HepG2 (cell line): Measurements from ENCODE around the gene ZP2. TPM values are rescaled to one million over a fixed set of nuclear protein-coding genes. Genes with fewer than 3 reads are reported as not detected.

ENCODE experiments used
- ATAC-seq: fragments of 200-7000 bp; cut with Tn5 transposase; 3 replicates; pipeline ENCODE4 v1.9.1; 2020; ENCODE audit warnings: mild to moderate bottlenecking, moderate library complexity
- BruUV-seq: library from RNA; stranded (reverse); fragments of 400-500 nt; replicated peaks from 2 replicates; lab custom pipeline; 2021; lab: Mats Ljungman, UMichigan
- CTCF ChIA-PET: fragments of 300-600 bp; formaldehyde crosslinking; extraction: SDS; loops from one replicate; lab custom pipeline; 2021; ENCODE audit warnings: low total read pairs, inconsistent platforms, low intra/inter-chr PET ratio; lab: Yijun Ruan, JAX
- POLR2A ChIA-PET: fragments of 350-600 bp; sonication (Branson Sonifier 250); formaldehyde crosslinking; loops from one replicate; lab custom pipeline; 2020; ENCODE audit warnings: antibody characterized with exemption, inconsistent platforms; lab: Yijun Ruan, JAX
- DNase-seq: peaks from one replicate; pipeline ENCODE4 v3.0.0-alpha.2; 2015; ENCODE audit warnings: low spot score
- FAIRE-seq: peaks from 3 replicates; lab custom pipeline; 2011; peaks lifted over from hg19 to GRCh38; lab: Jason Lieb, UNC
- H2AFZ ChIP-seq: one replicate; pipeline ENCODE4 v1.6.1; 2011; ENCODE audit warnings: low read length, inconsistent platforms
- H3K27ac ChIP-seq: fragments of 300-600 bp; 3 replicates; pipeline ENCODE4 v1.8.0; 2011; ENCODE audit warnings: mixed run types, mild to moderate bottlenecking, mixed read lengths, low read length, inconsistent platforms; ENCODE audit not compliant: insufficient read depth; ENCODE audit errors: extremely low read length
- H3K27me3 ChIP-seq, 2 experiments: fragments of 200-600 bp in 1 of 2; 2 replicates in 1 of 2; 3 replicates in 1 of 2; pipeline versions ENCODE4 v1.6.0 to v1.8.0; 2011; ENCODE audit warnings: low read length in 2 of 2, mild to moderate bottlenecking in 2 of 2, moderate library complexity in 2 of 2, inconsistent platforms in 1 of 2; ENCODE audit not compliant: insufficient read depth in 2 of 2, control insufficient read depth in 1 of 2
- H3K36me3 ChIP-seq, 2 experiments: fragments of 200-600 bp in 1 of 2; replicated peaks in 1 of 2; 2 replicates in 1 of 2; 3 replicates in 1 of 2; pipeline versions ENCODE4 v1.5.1 to v1.8.0; 2011; ENCODE audit warnings: low read length in 2 of 2, inconsistent platforms in 1 of 2; ENCODE audit not compliant: insufficient read depth in 2 of 2, control insufficient read depth in 1 of 2
- H3K4me1 ChIP-seq: 2 replicates; pipeline ENCODE4 v1.5.1; 2012; ENCODE audit warnings: low read length, inconsistent platforms; ENCODE audit not compliant: insufficient read depth
- H3K4me2 ChIP-seq: 2 replicates; pipeline ENCODE4 v1.6.0; 2011; ENCODE audit warnings: low read depth, low read length, inconsistent platforms
- H3K4me3 ChIP-seq, 3 experiments: fragments of 200-600 bp in 1 of 3; sonication (generic), shearing (Covaris generic) in 1 of 3; replicated peaks in 1 of 3; 2 replicates each; pipeline ENCODE4 v1.5.1; 2011 to 2016; ENCODE audit warnings: low read length in 3 of 3, inconsistent platforms in 2 of 3, low read depth in 2 of 3, mild to moderate bottlenecking in 2 of 3, control low read depth in 1 of 3, mixed read lengths in 1 of 3; ENCODE audit not compliant: insufficient read depth in 1 of 3
- H3K79me2 ChIP-seq: one replicate; pipeline ENCODE4 v1.6.1; 2011; ENCODE audit warnings: low read length, inconsistent platforms; ENCODE audit not compliant: insufficient read depth
- H3K9ac ChIP-seq: 2 replicates; pipeline ENCODE4 v1.6.0; 2011; ENCODE audit warnings: mild to moderate bottlenecking, low read depth, low read length, inconsistent platforms; ENCODE audit not compliant: insufficient read depth
- H3K9me3 ChIP-seq: 2 replicates; pipeline ENCODE4 v1.5.1; 2012; ENCODE audit warnings: mild to moderate bottlenecking, low read length
- H4K20me1 ChIP-seq: 2 replicates; pipeline ENCODE4 v1.6.0; 2011; ENCODE audit warnings: inconsistent platforms, mild to moderate bottlenecking, low read length, moderate library complexity; ENCODE audit not compliant: insufficient read depth
- ATF1 ChIP-seq: IDR thresholded peaks from 2 replicates; pipeline ENCODE4 v1.6.1; 2016; ENCODE audit warnings: mild to moderate bottlenecking, control low read depth
- FOSL2 ChIP-seq: sonication (generic); formaldehyde crosslinking; IDR thresholded peaks from 2 replicates; pipeline ENCODE4 v1.4.0; 2020; ENCODE audit warnings: missing genetic modification reagents
- KDM3A ChIP-seq: IDR thresholded peaks from 2 replicates; pipeline ENCODE4 v1.6.1; 2018; ENCODE audit warnings: low read depth, missing compliant biosample characterization
- MTF2 ChIP-seq: sonication (generic); formaldehyde crosslinking; IDR thresholded peaks from 2 replicates; pipeline ENCODE4 v1.5.0; 2020; ENCODE audit warnings: missing genetic modification reagents, borderline replicate concordance
- MXD3 ChIP-seq: IDR thresholded peaks from 2 replicates; pipeline ENCODE4 v1.6.1; 2016; ENCODE audit warnings: mild to moderate bottlenecking, missing biosample characterization, missing genetic modification reagents
- NKX3-1 ChIP-seq: sonication (generic); formaldehyde crosslinking; IDR thresholded peaks from 2 replicates; pipeline ENCODE4 v1.5.0; 2020; ENCODE audit warnings: missing genetic modification reagents
- SP2 ChIP-seq: sonication (generic); formaldehyde crosslinking; IDR thresholded peaks from 2 replicates; pipeline ENCODE4 v1.5.1; 2020; ENCODE audit warnings: mild to moderate bottlenecking, missing genetic modification reagents
- SRSF1 ChIP-seq: fragments of 200-400 bp; formaldehyde crosslinking; optimal IDR thresholded peaks from 2 replicates; pipeline ENCODE3; 2017; ENCODE audit warnings: mild to moderate bottlenecking, low read depth, low read length, moderate library complexity
- ZNF431 ChIP-seq: sonication (generic); formaldehyde crosslinking; IDR thresholded peaks from 2 replicates; pipeline ENCODE4 v1.9.0; 2022; ENCODE audit warnings: missing genetic modification reagents, low read depth, mild to moderate bottlenecking, borderline replicate concordance
- ZNF740 ChIP-seq: sonication (generic); formaldehyde crosslinking; IDR thresholded peaks from 2 replicates; pipeline ENCODE4 v1.4.0; 2020; ENCODE audit warnings: missing genetic modification reagents
- WGBS: methylation state at CpG from one replicate; pipeline ENCODE4 v1.1.6; 2017; ENCODE audit warnings: low lambda C conversion rate; 5-methylcytosine and 5-hydroxymethylcytosine counted together
- in situ Hi-C: cut with HindIII; loops from 2 replicates; pipeline ENCODE4 v1.10.0; 2017; ENCODE audit warnings: low pct_unique_long_range_greater_than_20kb; ENCODE audit not compliant: extremely low pct_ligation_motif_present
- intact Hi-C: fragments of 100-400 bp; cut with micrococcal nuclease; formaldehyde crosslinking; loops from one replicate; pipeline ENCODE4 v1.10.0; 2022; ENCODE audit not compliant: unreplicated experiment
- polyA plus RNA-seq, 8 experiments: library from polyadenylated mRNA; depleted of rRNA in 3 of 8; stranded (reverse) in 7 of 8; unstranded in 1 of 8; fragments of >200 nt; fragmentation: Illumina TruSeq in 4 of 8; extraction: Trizol in 4 of 8; gene quantifications; 2 replicates each; pipeline versions ENCODE4 v1.2.1 to v1.2.3, GENCODE V29; 2011 to 2016; ENCODE audit warnings: low read depth in 4 of 8, missing spikeins in 1 of 8, mixed read lengths in 1 of 8; ENCODE audit not compliant: insufficient read depth in 1 of 8
- total RNA-seq, 5 experiments: library from RNA; depleted of rRNA; stranded (reverse); fragments of >200 nt; fragmentation: Illumina TruSeq; extraction: Trizol; gene quantifications; 2 replicates each; pipeline ENCODE4 v1.2.3, GENCODE V29; 2016; ENCODE audit warnings: low read depth in 1 of 5

Gene ZP2
- total and polyA plus RNA-seq, 2 of the 13 experiments (the other 11 are each of a cell fraction or from before 2014, with no cell fraction given), result not detected

- 96% methylated on average over 14 of the region's 15 CpGs for WGBS
- no peak for TF ChIP-seq ZNF740 (CRISPR knock-in tag)
- no peak for TF ChIP-seq MTF2
- no peak for TF ChIP-seq MXD3 (CRISPR knock-in tag)
- TF ChIP-seq KDM3A, result no peak
- no peak for TF ChIP-seq SRSF1
- no peak for TF ChIP-seq ZNF431 (CRISPR knock-in tag)
- TF ChIP-seq ATF1, result no peak
- TF ChIP-seq SP2 (CRISPR knock-in tag), result no peak
- TF ChIP-seq FOSL2 (CRISPR knock-in tag), result no peak
- TF ChIP-seq NKX3-1, result no peak
- TF ChIP-seq, all 625 proteins: peak for 0
- ChIA-PET POLR2A (no interaction called here), CTCF (interaction anchor here (1.7 kb wide), 1 partner anchor 34 kb away, joined by 3 read pairs; no protein-coding TSS in a partner anchor)
- H3K9me3 ChIP-seq, result no peaks in the 10 kb centered on the region
- FAIRE-seq (no peak), DNase-seq (no peak), ATAC-seq (no peak)
- H3K36me3 ChIP-seq, result peaks cover 15 to 45% of the 10 kb centered on the region in 2 experiments
- peaks cover 25% of the 10 kb centered on the region for H3K79me2 ChIP-seq
- H2AFZ ChIP-seq, result no peak overlapping the region
- H3K9ac ChIP-seq, result no peak overlapping the region
- no peak overlapping the region for H3K4me2 ChIP-seq
- TSS peak; percentile 47 for BruUV-seq
- in situ Hi-C loops (no loop called here), intact Hi-C loops (no loop called here)
- peaks cover 23% of the 10 kb centered on the region for H3K4me1 ChIP-seq
- H3K27me3 ChIP-seq, result no peaks in the 10 kb centered on the region
- no peaks in the 10 kb centered on the region for H4K20me1 ChIP-seq
- H3K27ac ChIP-seq, result no peak overlapping the region
- H3K4me3 ChIP-seq, result no peak overlapping the region
Observed at GRCh38 chr16:21250072-21250923, 38.9 kb upstream of the ZP2 start.
